Neural cell (in vitro differentiated cells): Measurements from ENCODE around the gene NRCAM. TPM values are rescaled to one million over a fixed set of nuclear protein-coding genes. Genes with fewer than 3 reads are reported as not detected.

ENCODE experiments used
- H2AFZ ChIP-seq: fragments of 200-600, 300-800 bp; sonication (generic), shearing (Covaris generic); 2 replicates; pipeline ENCODE4 v1.6.0; 2014; ENCODE audit warnings: low read depth, mild to moderate bottlenecking, antibody characterized with exemption, low read length, moderate library complexity
- H3F3A ChIP-seq: fragments of 200-600 bp; shearing (Covaris generic); 2 replicates; pipeline ENCODE4 v1.6.1; 2016; ENCODE audit warnings: mild to moderate bottlenecking, moderate library complexity, mixed read lengths, antibody characterized with exemption, low read length; ENCODE audit not compliant: insufficient read depth, poor library complexity, severe bottlenecking
- H3K27ac ChIP-seq: fragments of 200-600, 300-800 bp; sonication (generic), shearing (Covaris generic); 2 replicates; pipeline ENCODE4 v1.5.1; 2014; ENCODE audit warnings: mild to moderate bottlenecking, low read length, moderate library complexity
- H3K27me3 ChIP-seq: fragments of 300-800, 200-600 bp; sonication (generic), shearing (Covaris generic); 2 replicates; pipeline ENCODE4 v1.6.0; 2014; ENCODE audit warnings: mild to moderate bottlenecking, low read depth, low read length, moderate library complexity; ENCODE audit not compliant: insufficient read depth
- H3K36me3 ChIP-seq: fragments of 300-800, 200-600 bp; sonication (generic), shearing (Covaris generic); 2 replicates; pipeline ENCODE4 v1.5.1; 2014; ENCODE audit warnings: mild to moderate bottlenecking, antibody characterized with exemption, low read length, moderate library complexity; ENCODE audit not compliant: insufficient read depth
- H3K4me2 ChIP-seq: fragments of 300-800, 200-600 bp; sonication (generic), shearing (Covaris generic); 2 replicates; pipeline ENCODE4 v1.6.0; 2014; ENCODE audit warnings: mild to moderate bottlenecking, low read length
- H3K4me3 ChIP-seq: fragments of 300-800, 200-600 bp; sonication (generic), shearing (Covaris generic); 2 replicates; pipeline ENCODE4 v1.5.1; 2014; ENCODE audit warnings: mild to moderate bottlenecking, low read length, moderate library complexity
- H3K79me2 ChIP-seq: fragments of 200-600 bp; shearing (Covaris generic); replicated peaks from 2 replicates; pipeline ENCODE4 v1.6.0; 2014; ENCODE audit warnings: mild to moderate bottlenecking, low read length, moderate library complexity; ENCODE audit not compliant: insufficient read depth
- H3K9ac ChIP-seq: fragments of 300-800, 200-600 bp; sonication (generic), shearing (Covaris generic); 2 replicates; pipeline ENCODE4 v1.6.1; 2016; ENCODE audit warnings: mild to moderate bottlenecking, low read length, mixed read lengths
- H3K9me2 ChIP-seq: fragments of 200-600 bp; shearing (Covaris generic); 2 replicates; pipeline ENCODE4 v1.6.1; 2016; ENCODE audit warnings: mild to moderate bottlenecking, low read length, mixed read lengths; ENCODE audit not compliant: insufficient read depth
- H3K9me3 ChIP-seq: fragments of 200-600, 300-800 bp; sonication (generic), shearing (Covaris generic); 2 replicates; pipeline ENCODE4 v1.6.1; 2016; ENCODE audit warnings: mild to moderate bottlenecking, mixed run types, low read length, moderate library complexity, mixed read lengths
- H4K20me1 ChIP-seq: fragments of 200-600 bp; shearing (Covaris generic); 2 replicates; pipeline ENCODE4 v1.6.1; 2016; ENCODE audit warnings: mild to moderate bottlenecking, mixed run types; ENCODE audit not compliant: insufficient read depth
- EP300 ChIP-seq: fragments of 450-650 bp; conservative IDR thresholded peaks from 2 replicates; pipeline ENCODE4 v1.6.1; 2014; ENCODE audit warnings: antibody characterized with exemption, mild to moderate bottlenecking, moderate library complexity; ENCODE audit not compliant: poor library complexity, severe bottlenecking
- EZH2 ChIP-seq: fragments of 200-600, 300-800 bp; shearing (Covaris generic), sonication (generic); IDR thresholded peaks from 2 replicates; pipeline ENCODE4 v1.6.1; 2014; ENCODE audit warnings: antibody characterized with exemption, low read length, borderline replicate concordance, mild to moderate bottlenecking; ENCODE audit not compliant: insufficient read depth, poor library complexity, severe bottlenecking
- MXI1 ChIP-seq: fragments of 450-650 bp; conservative IDR thresholded peaks from 2 replicates; pipeline ENCODE4 v1.6.1; 2014; ENCODE audit warnings: antibody characterized with exemption, mild to moderate bottlenecking; ENCODE audit not compliant: poor library complexity, severe bottlenecking
- POLR2AphosphoS5 ChIP-seq: IDR thresholded peaks from 2 replicates; pipeline ENCODE4 v1.6.1; 2012
- RAD21 ChIP-seq: fragments of 450-650 bp; conservative IDR thresholded peaks from 2 replicates; pipeline ENCODE4 v1.6.1; 2014; ENCODE audit warnings: antibody characterized with exemption, mild to moderate bottlenecking, moderate library complexity
- SMC3 ChIP-seq: fragments of 450-650 bp; conservative IDR thresholded peaks from 2 replicates; pipeline ENCODE4 v1.6.1; 2014; ENCODE audit warnings: antibody characterized with exemption, mild to moderate bottlenecking, moderate library complexity; ENCODE audit not compliant: poor library complexity
- TAF1 ChIP-seq: IDR thresholded peaks from 2 replicates; pipeline ENCODE4 v1.6.1; 2012; ENCODE audit warnings: low read depth
- polyA plus RNA-seq: library from polyadenylated mRNA; depleted of rRNA; stranded (reverse); fragments of >200 nt; gene quantifications from 2 replicates; pipeline ENCODE4 v1.2.3, GENCODE V29; 2014
- TF ChIP-seq, protein P1 (sequence below): fragments of 450-650 bp; IDR thresholded peaks from 2 replicates; pipeline ENCODE4 v1.5.1; 2014; ENCODE audit warnings: antibody characterized with exemption, mild to moderate bottlenecking, moderate library complexity; ENCODE audit not compliant: poor library complexity, severe bottlenecking
- TF ChIP-seq, protein P2 (sequence below): IDR thresholded peaks from 2 replicates; pipeline ENCODE4 v1.6.1; 2012; ENCODE audit warnings: borderline replicate concordance

NRCAM gene
- polyA plus RNA-seq, 1 donor from 2014 or later: 90.9 TPM

DNA sequence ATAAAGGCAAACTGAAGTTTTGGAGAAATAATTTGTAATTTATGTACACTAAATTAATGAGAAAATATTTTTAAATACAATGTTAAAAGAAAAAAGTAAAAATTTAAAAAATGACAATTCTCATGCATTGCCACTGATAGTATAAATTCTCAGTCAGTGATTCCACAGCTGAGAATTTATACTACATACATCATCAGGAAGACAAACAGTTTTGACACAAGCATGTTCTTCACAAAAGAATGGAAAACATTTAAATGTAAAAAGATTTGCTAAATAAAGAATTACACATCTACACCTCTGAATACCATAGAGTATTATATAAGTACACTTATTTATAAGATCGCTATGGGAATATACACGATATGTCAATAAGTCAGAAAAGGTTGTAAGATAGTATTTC, 225.0 kb downstream of the NRCAM start:
- H3K4me2 ChIP-seq: no peak overlapping the region
- H3K9ac ChIP-seq: no peak overlapping the region
- no peaks in the 10 kb centered on the region for H3K36me3 ChIP-seq
- no peak overlapping the region for H3K27ac ChIP-seq
- TF ChIP-seq MXI1 (no peak), TAF1 (no peak), EZH2 (no peak), EP300 (no peak), SMC3 (no peak), RAD21 (no peak), POLR2AphosphoS5 (no peak)
- TF ChIP-seq, protein P1, sequence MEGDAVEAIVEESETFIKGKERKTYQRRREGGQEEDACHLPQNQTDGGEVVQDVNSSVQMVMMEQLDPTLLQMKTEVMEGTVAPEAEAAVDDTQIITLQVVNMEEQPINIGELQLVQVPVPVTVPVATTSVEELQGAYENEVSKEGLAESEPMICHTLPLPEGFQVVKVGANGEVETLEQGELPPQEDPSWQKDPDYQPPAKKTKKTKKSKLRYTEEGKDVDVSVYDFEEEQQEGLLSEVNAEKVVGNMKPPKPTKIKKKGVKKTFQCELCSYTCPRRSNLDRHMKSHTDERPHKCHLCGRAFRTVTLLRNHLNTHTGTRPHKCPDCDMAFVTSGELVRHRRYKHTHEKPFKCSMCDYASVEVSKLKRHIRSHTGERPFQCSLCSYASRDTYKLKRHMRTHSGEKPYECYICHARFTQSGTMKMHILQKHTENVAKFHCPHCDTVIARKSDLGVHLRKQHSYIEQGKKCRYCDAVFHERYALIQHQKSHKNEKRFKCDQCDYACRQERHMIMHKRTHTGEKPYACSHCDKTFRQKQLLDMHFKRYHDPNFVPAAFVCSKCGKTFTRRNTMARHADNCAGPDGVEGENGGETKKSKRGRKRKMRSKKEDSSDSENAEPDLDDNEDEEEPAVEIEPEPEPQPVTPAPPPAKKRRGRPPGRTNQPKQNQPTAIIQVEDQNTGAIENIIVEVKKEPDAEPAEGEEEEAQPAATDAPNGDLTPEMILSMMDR: no peak
- TF ChIP-seq, protein P2, sequence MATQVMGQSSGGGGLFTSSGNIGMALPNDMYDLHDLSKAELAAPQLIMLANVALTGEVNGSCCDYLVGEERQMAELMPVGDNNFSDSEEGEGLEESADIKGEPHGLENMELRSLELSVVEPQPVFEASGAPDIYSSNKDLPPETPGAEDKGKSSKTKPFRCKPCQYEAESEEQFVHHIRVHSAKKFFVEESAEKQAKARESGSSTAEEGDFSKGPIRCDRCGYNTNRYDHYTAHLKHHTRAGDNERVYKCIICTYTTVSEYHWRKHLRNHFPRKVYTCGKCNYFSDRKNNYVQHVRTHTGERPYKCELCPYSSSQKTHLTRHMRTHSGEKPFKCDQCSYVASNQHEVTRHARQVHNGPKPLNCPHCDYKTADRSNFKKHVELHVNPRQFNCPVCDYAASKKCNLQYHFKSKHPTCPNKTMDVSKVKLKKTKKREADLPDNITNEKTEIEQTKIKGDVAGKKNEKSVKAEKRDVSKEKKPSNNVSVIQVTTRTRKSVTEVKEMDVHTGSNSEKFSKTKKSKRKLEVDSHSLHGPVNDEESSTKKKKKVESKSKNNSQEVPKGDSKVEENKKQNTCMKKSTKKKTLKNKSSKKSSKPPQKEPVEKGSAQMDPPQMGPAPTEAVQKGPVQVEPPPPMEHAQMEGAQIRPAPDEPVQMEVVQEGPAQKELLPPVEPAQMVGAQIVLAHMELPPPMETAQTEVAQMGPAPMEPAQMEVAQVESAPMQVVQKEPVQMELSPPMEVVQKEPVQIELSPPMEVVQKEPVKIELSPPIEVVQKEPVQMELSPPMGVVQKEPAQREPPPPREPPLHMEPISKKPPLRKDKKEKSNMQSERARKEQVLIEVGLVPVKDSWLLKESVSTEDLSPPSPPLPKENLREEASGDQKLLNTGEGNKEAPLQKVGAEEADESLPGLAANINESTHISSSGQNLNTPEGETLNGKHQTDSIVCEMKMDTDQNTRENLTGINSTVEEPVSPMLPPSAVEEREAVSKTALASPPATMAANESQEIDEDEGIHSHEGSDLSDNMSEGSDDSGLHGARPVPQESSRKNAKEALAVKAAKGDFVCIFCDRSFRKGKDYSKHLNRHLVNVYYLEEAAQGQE: no peak
- H3K79me2 ChIP-seq: no peaks in the 10 kb centered on the region
- no peak overlapping the region for H2AFZ ChIP-seq
- no peaks in the 10 kb centered on the region for H3F3A ChIP-seq
- no peaks in the 10 kb centered on the region for H3K9me3 ChIP-seq
- no peak overlapping the region for H3K4me3 ChIP-seq
- H4K20me1 ChIP-seq: no peaks in the 10 kb centered on the region
- H3K27me3 ChIP-seq: no peaks in the 10 kb centered on the region
- H3K9me2 ChIP-seq: no peaks in the 10 kb centered on the region

DNA sequence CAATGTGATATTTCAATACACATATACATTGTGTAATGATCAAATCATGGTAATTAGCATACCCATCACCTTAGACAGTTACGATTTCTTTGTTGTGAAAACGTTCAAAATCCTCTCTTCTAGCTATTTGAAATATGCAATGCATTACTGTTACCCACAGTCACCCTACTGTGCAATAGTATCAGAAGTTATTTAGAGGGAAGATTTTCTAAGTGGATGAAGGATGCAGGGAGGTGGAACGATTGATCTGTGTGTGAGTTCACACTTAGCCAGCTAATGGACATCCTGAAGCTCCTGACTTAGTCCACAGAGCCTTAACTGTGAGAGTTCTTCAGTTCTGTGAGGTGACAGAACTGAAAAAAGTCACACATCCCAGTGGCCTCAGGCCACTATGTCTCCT, 228.9 kb downstream of the NRCAM start:
- H3K9me2 ChIP-seq: no peaks in the 10 kb centered on the region
- no peak overlapping the region for H2AFZ ChIP-seq
- H3K4me2 ChIP-seq: no peak overlapping the region
- H3K27ac ChIP-seq: no peak overlapping the region
- H3K9ac ChIP-seq: no peak overlapping the region
- TF ChIP-seq, protein P1: no peak
- TF ChIP-seq SMC3 (no peak), POLR2AphosphoS5 (no peak), RAD21 (no peak), TAF1 (no peak), EZH2 (no peak), EP300 (no peak), MXI1 (no peak)
- TF ChIP-seq, protein P2: no peak
- H3K27me3 ChIP-seq: no peaks in the 10 kb centered on the region
- H3K4me3 ChIP-seq: no peak overlapping the region
- H3K79me2 ChIP-seq: no peaks in the 10 kb centered on the region
- no peaks in the 10 kb centered on the region for H3F3A ChIP-seq
- no peaks in the 10 kb centered on the region for H3K36me3 ChIP-seq
- no peaks in the 10 kb centered on the region for H3K9me3 ChIP-seq
- no peaks in the 10 kb centered on the region for H4K20me1 ChIP-seq
